ENCODE measurements around the gene CROCC2. TPM values are rescaled to one million over a fixed set of nuclear protein-coding genes. Genes with fewer than 3 reads are reported as not detected.

Gene CROCC2
- 0.38 TPM in 1 of 2 replicates, not detected in the other for total RNA-seq (2014; rRNA removed; shearing (Covaris generic))

DNA sequence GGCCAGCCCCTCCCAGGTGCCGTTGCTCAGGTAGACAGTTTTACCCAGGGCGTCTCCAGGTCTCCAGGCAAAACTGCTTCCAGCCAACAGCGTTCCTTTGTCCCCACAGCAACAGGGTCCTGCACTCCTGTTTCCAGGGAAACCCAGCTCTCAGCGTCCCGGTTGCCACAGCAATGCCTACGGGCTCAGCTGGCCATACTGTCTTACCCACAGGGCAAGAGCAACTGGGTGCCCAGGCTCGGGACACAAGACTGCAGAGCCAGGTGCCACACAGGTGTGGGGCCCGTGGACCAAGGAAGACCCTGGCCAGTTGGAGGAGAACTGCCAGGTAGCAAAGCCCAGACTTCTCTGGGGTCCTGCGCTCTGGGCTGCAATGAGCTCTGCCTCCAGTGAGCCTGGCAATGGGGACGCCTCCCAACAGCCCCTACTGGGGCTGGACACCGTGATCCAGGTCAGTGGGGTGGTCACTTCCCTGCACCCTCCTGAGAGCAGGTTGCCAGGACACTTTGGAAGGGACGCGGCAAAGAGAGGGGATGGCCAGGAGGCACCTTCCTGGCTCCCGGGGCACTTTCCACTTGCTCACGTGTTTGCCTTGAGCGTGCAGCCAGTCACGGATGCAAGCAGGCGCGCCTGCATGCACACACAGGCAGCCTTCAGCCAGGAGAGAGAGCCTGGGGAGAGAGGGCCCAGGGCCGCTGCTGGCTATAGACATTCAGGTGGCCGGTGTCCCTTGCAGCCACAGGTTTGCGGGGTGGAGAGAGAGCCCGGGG lies at the start of gene CROCC2:
Gene CROCC2 (plus strand): TSS at position 196 of the 770 bp plus-strand sequence. CDS start 178 bp downstream, at position 374.
- Histone ChIP-seq H3K27me3 (ENCODE audit: control insufficient read depth, insufficient read depth, low read length) (no peaks in the 10 kb centered on the region; the same call in 1 of the 2 replicates), H3K4me3 (ENCODE audit: insufficient read depth, low read depth, low read length) (no peak within 1 kb of the TSS), H3K36me3 (replicated peaks; ENCODE audit: control insufficient read depth, insufficient read depth, low read length) (no peaks in the 10 kb centered on the region)
- DNase-seq: no peak

DNA sequence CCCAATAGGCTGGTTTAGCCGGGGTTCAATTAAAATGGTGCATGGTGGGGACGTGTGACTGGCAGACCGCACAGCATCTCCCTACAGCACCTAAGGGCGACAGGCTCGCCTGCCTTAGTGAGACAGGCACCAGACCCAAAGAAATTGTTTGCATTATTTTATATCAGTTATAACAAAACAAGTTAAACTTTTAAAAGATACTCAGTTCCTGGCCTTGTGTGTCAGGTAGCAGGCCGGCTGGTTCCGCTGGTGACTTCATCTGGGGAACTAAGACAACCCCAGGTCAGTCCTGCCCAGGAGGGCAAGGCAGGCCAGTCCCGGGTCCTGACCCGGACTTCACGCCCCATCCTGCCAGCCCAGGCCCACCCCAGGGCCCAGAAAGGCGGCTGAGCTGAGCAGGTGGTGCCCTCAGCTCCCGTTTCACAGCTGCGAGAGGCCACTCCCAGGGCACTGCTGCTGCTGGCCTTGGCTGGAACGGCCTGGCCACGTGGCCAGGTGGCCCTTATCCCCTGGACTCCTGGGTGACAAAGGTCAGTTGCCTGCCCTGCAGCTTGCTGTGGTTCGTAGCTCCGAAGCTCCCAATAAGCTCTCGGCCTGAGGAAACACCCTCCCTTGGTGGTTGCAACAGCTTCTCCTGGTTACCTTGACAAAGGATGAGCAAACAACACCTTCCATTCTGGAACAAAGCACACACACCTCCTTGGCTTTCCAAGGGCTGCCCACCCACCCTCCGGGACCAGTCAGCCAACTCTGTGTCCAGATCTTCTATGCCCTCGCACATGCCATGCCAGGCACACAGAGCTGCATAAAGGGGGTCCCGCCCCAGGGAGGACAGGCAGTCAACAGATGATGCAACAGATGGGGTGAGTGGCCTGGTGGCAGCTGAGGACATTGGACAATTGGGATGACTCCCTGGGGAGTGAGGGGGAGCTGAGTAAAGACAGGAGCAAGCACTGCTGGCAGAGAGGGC lies 48.8 kb upstream of the CROCC2 start:
- H3K4me3 ChIP-seq (ENCODE audit: insufficient read depth, low read depth, low read length): no peak overlapping the region
- no peaks in the 10 kb centered on the region for H3K27me3 ChIP-seq (ENCODE audit: control insufficient read depth, insufficient read depth, low read length)
- no peaks in the 10 kb centered on the region for H3K36me3 ChIP-seq (replicated peaks; ENCODE audit: control insufficient read depth, insufficient read depth, low read length)
- DNase-seq: peak; percentile 42

DNA sequence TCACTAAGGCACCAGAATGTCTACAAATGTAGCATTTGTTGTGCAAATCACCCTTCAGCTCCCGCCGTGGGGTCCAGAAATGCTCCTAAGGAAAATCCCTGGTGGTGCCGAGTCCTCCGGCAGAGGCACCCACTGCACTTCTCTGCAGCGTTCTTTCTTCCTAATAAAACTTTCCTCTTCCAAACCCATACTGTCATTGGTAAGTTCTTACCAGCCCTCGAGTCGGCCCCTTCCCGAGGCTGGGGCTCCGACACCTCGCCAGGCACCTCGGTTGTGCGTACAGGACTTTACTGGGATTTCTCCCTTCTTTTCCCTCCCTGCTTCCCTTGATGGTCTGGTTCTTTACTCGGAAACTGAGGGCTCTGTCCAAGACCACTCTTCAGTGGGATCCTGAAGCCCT lies 47.8 kb upstream of the CROCC2 start:
- H3K4me3 ChIP-seq (ENCODE audit: insufficient read depth, low read depth, low read length): no peak overlapping the region
- DNase-seq: peak; percentile 22
- H3K36me3 ChIP-seq (replicated peaks; ENCODE audit: control insufficient read depth, insufficient read depth, low read length): no peaks in the 10 kb centered on the region
- H3K27me3 ChIP-seq (ENCODE audit: control insufficient read depth, insufficient read depth, low read length): no peaks in the 10 kb centered on the region

DNA sequence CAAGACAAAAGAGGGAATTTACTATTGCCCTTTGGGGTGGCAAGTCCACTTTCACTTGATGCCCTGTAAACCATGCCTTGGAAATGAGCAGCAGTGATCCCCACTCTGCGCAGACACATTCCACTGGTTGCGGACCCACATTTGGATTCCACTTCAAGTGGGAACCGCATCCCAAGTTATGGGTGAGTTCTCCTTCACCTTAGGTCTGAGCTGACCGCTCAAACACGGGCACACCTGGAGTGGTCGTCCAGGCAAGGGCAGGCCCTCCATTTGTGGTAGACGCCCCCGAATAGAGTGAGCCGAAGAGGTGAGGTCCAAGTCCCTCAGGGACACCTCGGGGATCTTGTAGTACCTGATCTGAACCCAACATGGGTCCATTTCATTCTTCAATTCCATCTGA lies 47.3 kb upstream of the CROCC2 start:
- no peak for DNase-seq
- Histone ChIP-seq H3K4me3 (ENCODE audit: insufficient read depth, low read depth, low read length) (no peak overlapping the region), H3K36me3 (replicated peaks; ENCODE audit: control insufficient read depth, insufficient read depth, low read length) (no peaks in the 10 kb centered on the region), H3K27me3 (ENCODE audit: control insufficient read depth, insufficient read depth, low read length) (no peaks in the 10 kb centered on the region)

DNA sequence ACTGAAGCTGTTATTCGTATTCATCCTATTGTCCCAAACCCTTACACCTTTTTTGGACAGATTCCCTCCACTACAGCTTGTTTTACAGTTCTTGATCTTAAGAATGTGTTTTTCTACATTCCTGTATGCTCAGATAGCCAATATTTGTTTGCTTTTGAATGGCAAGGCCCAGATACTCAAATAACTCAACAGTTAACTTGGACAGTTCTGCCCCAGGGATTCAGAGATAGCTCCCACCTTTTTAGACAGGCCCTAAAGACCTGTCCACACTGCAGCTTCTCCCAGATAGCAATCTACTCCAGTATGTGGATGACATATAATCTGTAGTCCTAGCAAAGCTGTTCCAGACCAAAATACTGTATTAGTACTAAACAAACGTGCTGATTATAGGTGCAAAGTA lies 44.6 kb upstream of the CROCC2 start:
- no peak overlapping the region for H3K4me3 ChIP-seq (ENCODE audit: insufficient read depth, low read depth, low read length)
- DNase-seq: no peak
- H3K27me3 ChIP-seq (ENCODE audit: control insufficient read depth, insufficient read depth, low read length): no peaks in the 10 kb centered on the region
- no peaks in the 10 kb centered on the region for H3K36me3 ChIP-seq (replicated peaks; ENCODE audit: control insufficient read depth, insufficient read depth, low read length)

DNA sequence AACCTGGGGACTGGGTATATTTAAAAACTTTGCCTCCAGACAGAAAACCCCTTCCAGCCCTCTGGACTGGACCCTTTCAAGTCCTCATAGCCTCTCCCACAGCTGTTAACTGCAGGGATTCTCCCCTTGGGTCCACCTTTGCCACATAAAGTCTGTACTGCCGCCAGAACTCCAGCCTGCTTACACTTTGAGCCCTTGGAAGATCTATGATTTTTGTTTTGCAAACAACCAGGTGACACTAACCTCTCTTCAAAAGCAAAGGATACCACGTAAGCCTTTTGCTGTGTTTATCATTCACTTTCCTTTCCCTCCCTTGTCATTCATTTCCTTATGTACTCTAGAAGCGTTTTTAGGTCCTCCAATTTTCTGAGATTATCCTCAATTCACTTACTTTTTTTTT lies 41.7 kb upstream of the CROCC2 start:
- Histone ChIP-seq H3K4me3 (ENCODE audit: insufficient read depth, low read depth, low read length) (no peak overlapping the region), H3K36me3 (replicated peaks; ENCODE audit: control insufficient read depth, insufficient read depth, low read length) (no peaks in the 10 kb centered on the region), H3K27me3 (ENCODE audit: control insufficient read depth, insufficient read depth, low read length) (no peaks in the 10 kb centered on the region)
- no peak for DNase-seq

DNA sequence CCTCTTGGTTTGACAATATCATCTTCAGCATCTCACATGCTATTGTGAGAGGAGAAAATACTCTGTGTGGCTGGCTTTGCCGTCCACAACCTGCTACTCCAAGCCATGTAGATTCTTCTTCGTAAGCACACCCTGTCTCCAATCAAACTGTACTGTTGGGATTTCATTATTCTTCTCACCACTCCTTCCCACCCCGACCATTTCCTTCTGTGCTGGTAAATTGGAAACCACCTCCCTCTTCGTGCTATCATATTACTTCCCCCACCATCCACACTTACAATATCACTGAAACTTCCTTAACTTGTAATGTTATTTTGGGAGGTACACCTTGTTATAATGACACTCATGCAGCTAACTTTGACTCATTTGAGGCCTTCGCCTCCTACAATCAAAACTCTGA lies 40.7 kb upstream of the CROCC2 start:
- no peaks in the 10 kb centered on the region for H3K27me3 ChIP-seq (ENCODE audit: control insufficient read depth, insufficient read depth, low read length)
- DNase-seq: no peak
- H3K36me3 ChIP-seq (replicated peaks; ENCODE audit: control insufficient read depth, insufficient read depth, low read length): no peaks in the 10 kb centered on the region
- no peak overlapping the region for H3K4me3 ChIP-seq (ENCODE audit: insufficient read depth, low read depth, low read length)

DNA sequence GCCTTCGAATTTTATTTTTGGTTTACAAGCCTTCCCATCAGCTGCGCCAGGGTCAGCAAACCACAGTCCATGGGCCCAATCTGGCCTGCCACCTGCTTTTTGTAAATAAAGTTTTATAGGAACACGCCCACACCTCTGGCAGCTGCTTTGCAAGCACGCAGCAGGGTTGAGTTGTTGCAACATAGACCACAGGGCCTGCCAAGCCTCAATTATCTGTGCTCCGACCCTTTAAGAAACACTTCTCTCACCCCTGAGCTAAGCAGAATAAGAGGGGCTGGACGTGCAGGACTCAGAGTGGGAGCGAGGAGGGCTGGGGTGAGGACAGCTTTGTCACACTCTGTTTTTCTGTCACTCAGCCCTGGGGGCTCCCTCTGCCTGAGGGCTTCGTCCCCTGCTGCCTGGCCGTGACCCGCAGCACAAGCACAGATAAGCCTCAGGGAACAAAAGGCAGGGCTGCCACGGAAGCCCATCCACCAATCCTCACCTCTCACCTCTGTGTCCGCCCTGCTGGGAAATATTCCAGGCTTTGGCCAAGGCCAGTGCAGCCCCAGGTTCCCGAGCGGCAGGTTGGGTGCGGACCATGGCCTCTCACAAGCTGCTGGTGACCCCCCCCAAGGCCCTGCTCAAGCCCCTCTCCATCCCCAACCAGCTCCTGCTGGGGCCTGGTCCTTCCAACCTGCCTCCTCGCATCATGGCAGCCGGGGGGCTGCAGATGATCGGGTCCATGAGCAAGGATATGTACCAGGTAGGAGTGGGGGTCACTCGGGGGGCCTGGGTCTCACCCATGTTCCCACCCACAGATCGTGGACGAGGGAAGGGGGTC lies 37.6 kb upstream of the CROCC2 start, which contains the start of gene AGXT:
Gene AGXT (plus strand): TSS at position 539 of the 823 bp plus-strand sequence. CDS start 42 bp downstream, at position 581.
- H3K36me3 ChIP-seq (replicated peaks; ENCODE audit: control insufficient read depth, insufficient read depth, low read length): no peaks in the 10 kb centered on the region
- no peaks in the 10 kb centered on the region for H3K27me3 ChIP-seq (ENCODE audit: control insufficient read depth, insufficient read depth, low read length)
- H3K4me3 ChIP-seq (ENCODE audit: insufficient read depth, low read depth, low read length): no peak within 1 kb of the TSS
- DNase-seq: peak; percentile 51

DNA sequence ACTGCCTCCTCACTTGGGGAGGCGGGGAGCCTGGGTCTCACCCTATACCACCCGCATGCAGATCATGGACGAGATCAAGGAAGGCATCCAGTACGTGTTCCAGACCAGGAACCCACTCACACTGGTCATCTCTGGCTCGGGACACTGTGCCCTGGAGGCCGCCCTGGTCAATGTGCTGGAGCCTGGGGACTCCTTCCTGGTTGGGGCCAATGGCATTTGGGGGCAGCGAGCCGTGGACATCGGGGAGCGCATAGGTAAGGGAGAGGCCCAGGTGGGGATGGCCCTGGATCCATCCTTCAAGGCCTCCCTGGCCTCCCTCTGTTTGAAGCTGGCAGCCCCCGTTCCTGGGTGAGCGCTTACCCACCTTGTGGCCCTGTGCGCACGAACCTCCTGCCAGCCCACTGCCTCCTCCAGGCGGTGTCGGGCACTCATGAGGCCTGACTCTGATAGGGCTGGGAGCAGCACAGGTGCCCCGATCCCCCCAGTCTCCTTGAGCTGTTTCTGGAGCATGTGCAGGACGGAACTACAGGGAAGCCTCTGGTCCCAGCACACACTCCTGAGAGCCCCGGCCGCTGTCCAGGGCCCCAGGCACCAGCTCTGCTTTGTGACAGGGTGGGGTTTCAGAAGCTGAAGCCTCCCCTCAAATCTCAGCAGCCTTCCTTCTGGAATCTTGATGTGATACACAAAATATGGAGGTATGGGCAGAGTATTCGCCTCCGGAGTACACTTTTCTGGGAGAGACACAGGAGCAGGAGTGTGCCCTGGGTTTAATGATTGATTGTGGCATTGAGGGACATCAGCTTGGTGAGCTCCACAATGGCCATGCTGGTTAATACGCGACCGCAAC lies 36.8 kb upstream of the CROCC2 start:
- H3K27me3 ChIP-seq (ENCODE audit: control insufficient read depth, insufficient read depth, low read length): no peaks in the 10 kb centered on the region
- H3K36me3 ChIP-seq (replicated peaks; ENCODE audit: control insufficient read depth, insufficient read depth, low read length): no peaks in the 10 kb centered on the region
- DNase-seq: peak; percentile 63
- no peak overlapping the region for H3K4me3 ChIP-seq (ENCODE audit: insufficient read depth, low read depth, low read length)

DNA sequence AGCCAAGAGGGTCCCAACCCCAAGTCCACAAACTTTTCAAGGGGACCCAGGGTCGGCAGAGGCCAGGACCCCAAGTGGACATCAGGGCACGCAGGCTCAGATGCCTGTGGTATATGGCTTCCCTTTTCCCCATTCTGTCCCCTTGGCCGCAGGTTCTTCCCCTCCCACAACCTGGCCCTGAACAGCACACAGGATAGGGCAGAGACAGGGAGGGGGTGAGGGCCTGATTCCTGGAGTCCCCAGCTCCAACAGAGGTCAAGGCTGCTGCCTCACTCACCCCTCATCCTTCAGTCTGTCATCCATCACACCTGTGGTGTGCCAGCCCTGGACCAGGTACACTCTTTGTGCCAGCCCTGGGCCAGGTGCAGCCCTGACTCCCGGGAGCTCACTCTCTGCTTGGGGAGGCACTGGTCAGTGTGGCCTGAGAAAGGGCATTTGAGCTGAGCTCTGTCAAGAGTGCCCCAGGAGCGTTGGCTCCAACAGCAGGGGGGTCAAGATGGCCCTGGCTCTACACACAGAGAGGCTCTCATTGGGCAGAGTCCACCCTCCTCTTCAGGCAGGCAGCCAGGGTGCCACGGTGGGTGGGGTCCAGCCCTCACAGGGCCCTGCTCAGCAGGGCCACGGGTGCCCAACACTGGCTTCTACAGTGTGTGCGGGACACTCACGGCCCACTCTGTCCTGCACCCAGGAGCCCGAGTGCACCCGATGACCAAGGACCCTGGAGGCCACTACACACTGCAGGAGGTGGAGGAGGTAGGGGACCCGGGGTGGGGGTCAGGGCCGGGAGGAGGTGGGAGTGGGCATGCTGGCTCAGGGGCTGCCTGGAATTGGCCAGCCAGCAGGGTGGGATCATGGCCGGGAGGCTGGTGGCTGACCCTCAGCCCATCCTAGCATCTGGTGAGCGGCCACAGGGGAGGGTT lies 35.9 kb upstream of the CROCC2 start:
- peak; percentile 49 for DNase-seq
- Histone ChIP-seq H3K4me3 (ENCODE audit: insufficient read depth, low read depth, low read length) (no peak overlapping the region), H3K27me3 (ENCODE audit: control insufficient read depth, insufficient read depth, low read length) (no peaks in the 10 kb centered on the region), H3K36me3 (replicated peaks; ENCODE audit: control insufficient read depth, insufficient read depth, low read length) (no peaks in the 10 kb centered on the region)

DNA sequence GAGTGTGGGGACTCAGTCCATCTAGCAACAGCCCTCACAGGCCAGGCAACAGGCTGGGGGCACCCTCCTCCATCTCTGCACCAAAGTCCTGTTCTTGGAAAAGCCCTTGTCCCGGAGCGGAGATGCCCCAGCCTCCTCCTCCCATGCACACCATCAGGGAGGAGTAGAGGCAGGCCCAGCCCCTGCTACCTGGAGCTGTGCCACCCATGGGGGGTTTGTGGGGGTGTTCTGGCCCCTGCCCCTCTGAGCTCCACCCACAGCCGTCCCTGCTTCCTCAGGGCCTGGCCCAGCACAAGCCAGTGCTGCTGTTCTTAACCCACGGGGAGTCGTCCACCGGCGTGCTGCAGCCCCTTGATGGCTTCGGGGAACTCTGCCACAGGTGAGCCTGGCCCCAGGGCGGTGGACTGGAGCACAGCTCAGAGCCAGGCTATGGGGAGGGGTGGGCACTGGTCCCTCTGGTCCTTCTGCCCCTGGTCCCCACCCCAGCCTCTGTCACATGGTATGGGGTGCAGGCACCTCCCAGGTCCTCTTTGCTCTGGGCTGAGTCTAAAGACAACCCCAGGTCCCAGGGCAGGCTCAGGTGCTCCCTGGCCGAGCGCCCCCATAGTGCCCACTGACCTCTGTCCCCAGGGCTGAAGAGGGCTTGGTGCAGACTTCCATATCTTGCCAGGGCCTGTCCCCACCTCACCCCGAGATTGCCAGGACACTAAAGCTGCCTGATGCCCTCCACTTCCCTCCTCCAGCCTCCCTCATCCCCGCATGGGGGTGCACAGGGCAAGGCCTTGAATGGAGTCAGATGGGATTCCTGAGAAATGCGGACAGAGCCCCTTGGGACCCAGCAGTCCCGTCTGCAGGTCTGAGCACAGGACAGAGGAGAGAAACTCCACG lies 34.8 kb upstream of the CROCC2 start:
- peak; percentile 54 for DNase-seq
- Histone ChIP-seq H3K4me3 (ENCODE audit: insufficient read depth, low read depth, low read length) (no peak overlapping the region), H3K27me3 (ENCODE audit: control insufficient read depth, insufficient read depth, low read length) (no peaks in the 10 kb centered on the region), H3K36me3 (replicated peaks; ENCODE audit: control insufficient read depth, insufficient read depth, low read length) (no peaks in the 10 kb centered on the region)
